GF-D8 (cell line): ENCODE results near the gene MBD2.
"Not testable (repeated sequence)": the region's sequence is repeated elsewhere in the genome, so short reads cannot be mapped to it uniquely, and the experiment has no call there.

ENCODE experiments used
- DNase-seq: peaks from one replicate; lab custom pipeline; 2025; lab: John Stamatoyannopoulos, UW

Gene MBD2

GRCh38 chr18:54148678-54149077, 75.8 kb downstream of the MBD2 start:
- DNase-seq, result no peak

GRCh38 chr18:54148151-54148550, 76.3 kb downstream of the MBD2 start:
- no peak for DNase-seq

GRCh38 chr18:54147439-54147838, 77.0 kb downstream of the MBD2 start:
- no peak for DNase-seq

GRCh38 chr18:54141041-54141608, 83.3 kb downstream of the MBD2 start:
- no peak for DNase-seq

- no peak for DNase-seq
These were observed 83.8 kb downstream of the MBD2 start for GRCh38 chr18:54140641-54141040.

GRCh38 chr18:54135216-54135615, 89.3 kb downstream of the MBD2 start:
- DNase-seq, result no peak

GRCh38 chr18:54134053-54134452, 90.4 kb downstream of the MBD2 start:
- DNase-seq, result no peak

GRCh38 chr18:54130631-54131030, 93.8 kb downstream of the MBD2 start:
- DNase-seq, result no peak

- no peak for DNase-seq
These were observed 94.3 kb downstream of the MBD2 start for GRCh38 chr18:54130177-54130576.

- DNase-seq, result no peak
These were observed 94.9 kb downstream of the MBD2 start for GRCh38 chr18:54129448-54130067.

- DNase-seq, result peak; percentile 10
These were observed 96.6 kb downstream of the MBD2 start for GRCh38 chr18:54127759-54128378.

GRCh38 chr18:54125429-54125828, 99.0 kb downstream of the MBD2 start:
- DNase-seq, result no peak

- DNase-seq, result not testable (repeated sequence)
These were observed 100.6 kb downstream of the MBD2 start for GRCh38 chr18:54123720-54124440.

GRCh38 chr18:54119524-54120019, 104.9 kb downstream of the MBD2 start:
- peak; percentile 16 for DNase-seq

- no peak for DNase-seq
These were observed 106.4 kb downstream of the MBD2 start for GRCh38 chr18:54117853-54118773.

- DNase-seq, result no peak
These were observed 107.8 kb downstream of the MBD2 start for GRCh38 chr18:54116541-54117257.

- no peak for DNase-seq
These were observed 112.1 kb downstream of the MBD2 start for GRCh38 chr18:54112356-54112755.

- DNase-seq, result no peak
These were observed 115.3 kb downstream of the MBD2 start for GRCh38 chr18:54109131-54109683.

- DNase-seq, result no peak
These were observed 122.3 kb downstream of the MBD2 start for GRCh38 chr18:54102123-54102522.
